Spleen (tissue), 7 donors: ENCODE measurements around the gene HCFC1R1.

Experiments used
- CTCF ChIP-seq, 11 experiments: fragments of 200-600 bp in 7 of 11; fragments of 450-650 bp in 4 of 11; sonication (generic) in 4 of 11; IDR thresholded peaks in 8 of 11; conservative IDR thresholded peaks in 3 of 11; 1 replicate in 7 of 11; 2 replicates in 4 of 11; pipeline versions ENCODE4 v1.4.0 to v1.8.0; 2016 to 2021; ENCODE audit warnings: antibody characterized with exemption in 11 of 11, inconsistent platforms in 4 of 11, mild to moderate bottlenecking in 1 of 11
- POLR2A ChIP-seq, 3 donors: fragments of 450-650 bp; IDR thresholded peaks; one replicate each; pipeline ENCODE4 v1.5.1; 2017; ENCODE audit warnings: antibody characterized with exemption in 3 of 3, mild to moderate bottlenecking in 1 of 3
- donor health status: DM: no; HTN: no; CAD: no; lungs with moderate emphysema.
- donor health status: DM: no; HTN: no; CAD: no.
- donor health status: DM: no; HTN: no; CAD: no.

- TF ChIP-seq POLR2A (IDR thresholded peaks at IDR 0.05): no peak
- no peak for TF ChIP-seq CTCF (IDR thresholded peaks at IDR 0.05 in 8 of 11, conservative IDR thresholded peaks at IDR 0.05 in 3 of 11)
Observed at GRCh38 chr16:3022208-3022683, 1.5 kb downstream of the HCFC1R1 start.
